Measurements from ENCODE around the gene TRIO.
A peak's percentile ranks its signal among the peaks of the same experiment; 100 is the strongest.

Gene TRIO

DNA sequence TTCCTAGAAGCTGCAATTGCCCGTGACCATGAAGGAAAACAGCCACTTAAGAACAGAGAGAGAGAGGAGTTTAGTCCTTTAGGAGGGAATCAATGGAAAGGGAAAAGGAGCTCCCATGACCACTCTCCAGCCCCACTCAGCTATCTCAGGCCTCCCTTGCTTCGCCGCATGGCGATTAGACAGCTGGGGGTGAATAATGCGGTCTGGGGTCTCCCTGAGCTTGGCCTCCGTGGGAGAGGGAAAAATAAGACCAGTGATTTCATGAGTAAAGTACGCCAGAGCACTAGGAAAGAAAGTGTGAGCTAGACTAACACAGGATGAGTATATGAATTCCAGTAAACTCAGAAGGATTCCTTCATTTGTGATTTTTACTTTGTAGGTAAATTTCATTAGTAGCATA is 180.3 kb downstream of the TRIO start:
- Mint-ChIP-seq H3K36me3 (ENCODE audit: low read depth) (no peaks in the 10 kb centered on the region), H3K27me3 (ENCODE audit: low read depth) (peaks cover 4% of the 10 kb centered on the region), H3K27ac (no peak overlapping the region), H3K4me3 (no peak overlapping the region), H3K9me3 (no peaks in the 10 kb centered on the region), H3K4me1 (ENCODE audit: low read depth) (no peaks in the 10 kb centered on the region)
- DNase-seq (ENCODE audit: low spot score), result no peak

DNA sequence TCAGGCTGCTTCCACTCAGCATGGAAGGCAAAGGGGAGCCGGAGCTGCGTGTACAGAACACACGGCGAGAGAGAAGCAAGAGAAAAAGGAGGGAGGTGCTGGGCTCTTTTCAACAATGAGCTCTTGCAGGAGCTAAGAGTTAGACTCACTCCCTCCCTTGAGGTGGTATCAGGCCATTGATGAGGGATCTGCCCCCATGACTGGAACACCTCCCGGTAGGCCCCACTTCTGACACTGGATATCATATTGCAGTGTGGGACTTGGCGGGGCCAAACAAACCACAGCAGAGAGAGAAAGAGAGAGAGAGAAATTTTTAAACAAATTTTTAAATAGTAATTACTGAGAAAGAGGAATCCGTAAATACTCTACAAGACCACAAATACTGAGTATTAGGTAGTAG is 182.2 kb downstream of the TRIO start:
- H3K4me1 Mint-ChIP-seq (ENCODE audit: low read depth), result no peaks in the 10 kb centered on the region
- H3K27me3 Mint-ChIP-seq (ENCODE audit: low read depth), result peaks cover 11% of the 10 kb centered on the region
- no peak overlapping the region for H3K27ac Mint-ChIP-seq
- H3K4me3 Mint-ChIP-seq, result no peak overlapping the region
- H3K9me3 Mint-ChIP-seq, result no peaks in the 10 kb centered on the region
- DNase-seq (ENCODE audit: low spot score), result no peak
- H3K36me3 Mint-ChIP-seq (ENCODE audit: low read depth), result no peaks in the 10 kb centered on the region

DNA sequence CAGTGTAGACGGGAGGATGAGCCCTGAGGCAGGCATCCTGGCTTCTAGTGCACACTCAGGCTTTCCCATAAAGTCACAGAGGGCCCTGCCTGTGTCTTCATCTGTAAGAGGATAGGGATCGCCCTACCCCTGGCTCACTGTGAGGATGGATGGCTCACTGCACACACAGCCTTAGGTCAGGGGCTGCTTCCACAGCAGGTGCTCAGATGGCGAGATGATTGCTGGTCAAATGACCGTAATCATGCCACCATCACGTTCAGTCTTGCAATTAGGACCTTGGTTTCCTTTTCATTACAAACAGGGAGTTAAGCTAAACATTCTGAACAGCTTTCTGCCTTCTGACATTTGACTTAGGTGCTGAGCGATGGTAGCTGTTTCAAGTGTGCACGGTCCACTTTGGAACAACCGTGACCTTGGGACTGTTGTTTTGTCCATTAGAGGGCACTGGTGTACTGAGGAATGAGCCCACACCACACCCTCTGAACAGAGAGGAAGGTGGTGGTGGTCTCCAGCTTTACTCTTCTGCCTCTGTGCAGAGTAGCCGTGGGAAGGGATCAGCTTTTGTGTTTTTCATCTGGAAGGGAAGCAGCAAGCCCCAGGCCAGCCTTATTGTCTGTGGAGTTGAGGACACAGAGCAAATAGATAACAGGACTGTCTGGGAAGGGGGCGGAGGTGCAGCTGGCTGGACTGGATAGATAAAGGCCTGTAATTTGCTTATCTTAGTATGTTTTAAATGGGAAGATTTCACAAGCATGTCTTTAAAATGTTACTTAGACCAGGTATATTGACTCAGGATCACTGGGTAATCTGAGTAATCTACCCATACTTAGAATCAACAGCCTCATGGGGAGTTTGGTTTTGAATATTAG is 183.1 kb downstream of the TRIO start:
- no peaks in the 10 kb centered on the region for H3K9me3 Mint-ChIP-seq
- DNase-seq (ENCODE audit: low spot score), result no peak
- peaks cover 16% of the 10 kb centered on the region for H3K27me3 Mint-ChIP-seq (ENCODE audit: low read depth)
- H3K4me1 Mint-ChIP-seq (ENCODE audit: low read depth), result peaks cover 4% of the 10 kb centered on the region
- no peak overlapping the region for H3K4me3 Mint-ChIP-seq
- H3K27ac Mint-ChIP-seq, result no peak overlapping the region
- no peaks in the 10 kb centered on the region for H3K36me3 Mint-ChIP-seq (ENCODE audit: low read depth)

DNA sequence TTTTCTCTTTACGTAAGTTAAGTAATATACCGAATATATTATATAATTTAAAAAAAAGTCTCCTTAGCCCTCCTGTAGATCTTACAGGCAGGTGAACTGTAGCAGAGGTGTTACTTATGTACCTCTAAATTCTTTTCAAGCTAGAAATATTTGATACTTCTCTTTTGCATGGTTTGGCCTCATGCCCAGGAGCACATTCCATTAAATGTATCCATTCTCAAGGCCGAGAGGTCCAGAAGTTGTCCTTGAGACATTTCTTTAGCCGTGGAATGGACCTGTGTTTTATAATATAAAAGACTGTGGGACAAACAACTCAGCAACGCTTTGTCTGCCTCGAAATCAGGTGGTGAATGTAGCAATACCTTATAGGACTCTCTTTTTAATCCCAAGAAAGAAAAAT is 184.5 kb downstream of the TRIO start:
- Mint-ChIP-seq H3K9me3 (no peaks in the 10 kb centered on the region), H3K4me3 (no peak overlapping the region), H3K27ac (no peak overlapping the region), H3K36me3 (ENCODE audit: low read depth) (no peaks in the 10 kb centered on the region), H3K4me1 (ENCODE audit: low read depth) (peaks cover 11% of the 10 kb centered on the region), H3K27me3 (ENCODE audit: low read depth) (peaks cover 19% of the 10 kb centered on the region)
- DNase-seq (ENCODE audit: low spot score), result no peak

DNA sequence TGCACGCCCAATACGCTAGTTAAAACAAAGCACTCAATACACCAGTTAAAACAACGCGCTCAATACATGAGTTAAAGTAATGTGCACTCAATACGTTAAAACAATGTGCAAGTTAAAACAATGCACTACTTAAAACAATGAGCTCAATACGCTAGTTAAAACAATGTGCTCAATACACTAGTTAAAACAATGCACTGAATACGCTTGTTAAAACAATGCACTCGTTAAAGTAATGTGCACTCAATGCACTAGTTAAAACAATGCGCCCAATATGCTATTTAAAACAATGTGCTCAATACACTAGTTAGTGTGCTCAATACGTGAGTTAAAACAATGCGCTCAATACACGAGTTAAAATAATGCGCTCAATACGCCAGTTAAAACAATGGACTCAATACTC is 185.0 kb downstream of the TRIO start:
- peaks cover 19% of the 10 kb centered on the region for H3K27me3 Mint-ChIP-seq (ENCODE audit: low read depth)
- no peaks in the 10 kb centered on the region for H3K36me3 Mint-ChIP-seq (ENCODE audit: low read depth)
- H3K4me1 Mint-ChIP-seq (ENCODE audit: low read depth), result peaks cover 11% of the 10 kb centered on the region

DNA sequence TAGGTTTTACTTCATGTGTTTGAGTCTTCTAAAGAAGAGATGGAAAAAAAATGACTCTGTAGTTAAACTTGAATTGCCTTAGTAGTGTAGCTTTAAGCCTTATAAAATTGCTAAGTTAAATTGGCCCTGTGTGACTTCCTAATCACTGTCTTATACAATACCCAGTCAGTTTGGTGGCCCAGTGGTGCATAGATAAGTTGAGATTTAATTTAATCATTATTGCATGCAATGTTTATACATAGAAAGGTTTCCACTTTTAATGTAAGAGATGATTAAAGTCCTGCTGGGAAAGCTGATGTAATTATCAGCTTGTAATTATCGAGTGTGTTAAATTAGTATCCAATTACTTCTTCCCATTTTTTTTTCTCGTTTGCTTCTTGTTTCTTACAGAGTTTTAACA is 187.1 kb downstream of the TRIO start:
- Mint-ChIP-seq H3K27me3 (ENCODE audit: low read depth) (peaks cover 17% of the 10 kb centered on the region), H3K36me3 (ENCODE audit: low read depth) (no peaks in the 10 kb centered on the region), H3K9me3 (no peaks in the 10 kb centered on the region), H3K27ac (no peak overlapping the region), H3K4me3 (no peak overlapping the region), H3K4me1 (ENCODE audit: low read depth) (peaks cover 11% of the 10 kb centered on the region)
- DNase-seq (ENCODE audit: low spot score), result no peak

More for the DNA sequence above, 185.0 kb downstream of the TRIO start:
- Mint-ChIP-seq H3K4me3 (no peak overlapping the region), H3K27ac (no peak overlapping the region), H3K9me3 (no peaks in the 10 kb centered on the region)
- no peak for DNase-seq (ENCODE audit: low spot score)

DNA sequence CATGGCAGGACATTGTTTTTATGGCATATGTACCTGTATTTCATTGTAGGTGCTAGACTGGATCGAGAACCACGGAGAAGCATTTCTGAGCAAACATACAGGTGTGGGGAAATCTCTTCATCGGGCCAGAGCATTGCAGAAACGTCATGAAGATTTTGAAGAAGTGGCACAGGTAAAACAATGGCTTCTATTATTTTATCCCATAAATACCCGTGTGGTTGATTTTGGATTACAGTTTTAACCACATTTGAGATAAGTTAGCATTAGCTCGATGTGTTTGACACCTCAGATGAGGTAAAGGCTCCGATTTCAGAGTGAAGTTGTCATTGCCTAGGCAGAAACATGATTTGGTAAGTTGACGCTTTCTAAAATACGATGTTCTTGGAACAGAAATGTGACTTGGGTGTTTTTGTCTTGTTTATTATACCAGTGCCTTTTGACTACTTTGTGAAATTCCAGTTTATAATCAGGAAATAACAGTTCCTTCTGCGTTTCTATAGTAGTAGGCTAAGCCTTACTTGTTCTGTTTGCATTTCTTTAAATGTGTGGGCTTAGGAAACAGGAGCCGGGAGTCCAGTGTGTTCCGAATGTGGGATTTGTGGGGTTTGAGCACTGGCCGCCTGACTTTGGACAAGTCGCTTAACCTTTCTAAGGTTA is 187.7 kb downstream of the TRIO start:
- Mint-ChIP-seq H3K9me3 (no peaks in the 10 kb centered on the region), H3K4me1 (ENCODE audit: low read depth) (peaks cover 11% of the 10 kb centered on the region), H3K27ac (no peak overlapping the region), H3K27me3 (ENCODE audit: low read depth) (peaks cover 17% of the 10 kb centered on the region), H3K4me3 (peak overlapping the region; percentile 10), H3K36me3 (ENCODE audit: low read depth) (no peaks in the 10 kb centered on the region)
- DNase-seq (ENCODE audit: low spot score), result no peak

DNA sequence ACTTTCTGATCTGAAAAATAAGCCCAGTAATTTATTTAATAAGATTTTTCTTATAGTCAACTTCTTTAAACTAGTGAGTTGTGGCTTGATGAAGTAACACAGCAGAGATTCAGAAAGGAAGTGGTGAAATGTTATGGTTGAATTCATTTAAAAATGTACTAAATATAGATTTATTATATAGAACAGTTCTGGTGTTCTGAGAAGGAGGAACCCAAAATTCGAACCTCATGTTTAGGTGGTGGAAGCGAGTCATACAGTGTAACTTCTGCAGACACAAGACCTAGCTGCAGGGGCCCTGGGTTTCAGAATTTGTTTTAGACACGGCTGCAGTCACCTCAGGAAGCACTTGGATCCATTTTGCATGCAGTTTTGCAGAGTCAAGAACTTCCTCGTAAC is 188.2 kb downstream of the TRIO start:
- Mint-ChIP-seq H3K27ac (no peak overlapping the region), H3K9me3 (no peaks in the 10 kb centered on the region), H3K27me3 (ENCODE audit: low read depth) (peaks cover 17% of the 10 kb centered on the region), H3K36me3 (ENCODE audit: low read depth) (no peaks in the 10 kb centered on the region), H3K4me3 (no peak overlapping the region), H3K4me1 (ENCODE audit: low read depth) (peaks cover 11% of the 10 kb centered on the region)
- no peak for DNase-seq (ENCODE audit: low spot score)

DNA sequence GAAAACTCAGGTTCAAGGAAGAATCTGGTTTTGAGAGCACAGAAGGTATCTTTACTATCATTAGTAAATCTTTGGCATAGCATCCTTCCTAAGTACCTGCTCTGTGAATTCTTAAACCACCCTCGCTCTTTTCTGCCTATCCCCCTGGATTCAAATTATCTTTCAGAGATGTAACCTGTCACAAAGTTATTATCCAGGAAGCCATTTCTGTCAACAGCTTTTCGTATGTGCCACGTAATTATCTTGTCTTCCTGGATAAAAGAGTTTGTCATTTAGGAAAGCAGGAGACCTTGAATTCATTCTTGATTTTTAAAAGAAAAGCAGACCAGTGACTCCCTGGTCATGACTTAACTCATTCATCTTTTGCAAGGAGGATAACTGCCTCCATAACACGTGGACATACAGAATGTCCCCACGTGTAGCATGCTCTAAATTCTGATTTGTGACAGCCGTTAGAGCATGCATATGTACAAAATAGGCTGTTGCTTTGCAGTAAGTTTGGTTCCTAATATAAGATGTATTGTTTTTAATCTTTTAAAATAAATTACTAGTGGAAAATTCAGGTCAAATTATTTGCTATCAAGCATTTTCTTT is 189.0 kb downstream of the TRIO start:
- Mint-ChIP-seq H3K4me3 (no peak overlapping the region), H3K27me3 (ENCODE audit: low read depth) (peaks cover 17% of the 10 kb centered on the region), H3K9me3 (no peaks in the 10 kb centered on the region), H3K4me1 (ENCODE audit: low read depth) (peaks cover 11% of the 10 kb centered on the region), H3K36me3 (ENCODE audit: low read depth) (no peaks in the 10 kb centered on the region), H3K27ac (no peak overlapping the region)
- no peak for DNase-seq (ENCODE audit: low spot score)

DNA sequence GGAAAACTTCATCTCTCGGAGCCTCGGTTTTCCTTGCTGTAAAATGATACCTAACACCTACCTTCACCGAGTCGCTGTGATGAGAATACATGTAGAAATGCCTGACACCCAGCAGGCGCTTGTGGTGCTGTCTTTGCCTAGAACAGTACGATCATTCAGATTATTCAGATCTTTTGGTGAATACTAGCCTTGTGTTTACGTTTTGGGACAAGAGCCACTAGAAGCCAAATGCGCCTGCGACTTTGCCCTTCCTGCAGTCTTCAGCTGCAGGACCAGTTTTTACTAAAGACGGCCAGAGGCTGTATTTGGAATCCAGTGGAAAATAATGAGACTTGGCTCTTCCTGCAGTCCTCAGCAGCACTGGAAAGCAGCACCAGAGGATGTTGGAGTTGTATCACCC is 189.6 kb downstream of the TRIO start:
- Mint-ChIP-seq H3K27ac (no peak overlapping the region), H3K27me3 (ENCODE audit: low read depth) (peaks cover 17% of the 10 kb centered on the region), H3K4me1 (ENCODE audit: low read depth) (peaks cover 11% of the 10 kb centered on the region)

DNA sequence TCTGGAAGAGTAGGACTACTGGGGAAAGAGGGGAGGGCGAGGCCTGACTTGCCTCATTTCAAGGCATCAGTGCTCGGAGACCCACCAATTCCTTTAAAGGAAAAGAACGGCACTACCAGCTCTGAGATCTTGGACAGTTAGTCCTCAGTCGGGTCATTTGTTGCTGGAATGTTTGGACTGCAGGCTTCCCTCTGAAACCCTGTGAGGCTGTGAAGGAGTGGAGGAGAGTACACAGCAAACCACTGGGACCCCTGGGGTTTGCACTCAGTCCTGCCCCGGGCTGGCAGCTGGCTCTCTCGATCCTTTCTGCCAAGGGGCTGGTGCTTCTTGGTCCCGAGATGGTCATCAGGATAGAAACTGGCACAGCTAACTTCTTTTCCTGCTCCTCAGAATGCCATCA is 194.5 kb downstream of the TRIO start:
- Mint-ChIP-seq H3K27ac (no peak overlapping the region), H3K4me1 (ENCODE audit: low read depth) (no peaks in the 10 kb centered on the region), H3K4me3 (no peak overlapping the region), H3K27me3 (ENCODE audit: low read depth) (no peaks in the 10 kb centered on the region), H3K9me3 (no peaks in the 10 kb centered on the region), H3K36me3 (ENCODE audit: low read depth) (no peaks in the 10 kb centered on the region)
- DNase-seq (ENCODE audit: low spot score), result no peak

More for the DNA sequence above, 189.6 kb downstream of the TRIO start:
- DNase-seq (ENCODE audit: low spot score), result no peak
- Mint-ChIP-seq H3K36me3 (ENCODE audit: low read depth) (no peaks in the 10 kb centered on the region), H3K4me3 (no peak overlapping the region), H3K9me3 (no peaks in the 10 kb centered on the region)

DNA sequence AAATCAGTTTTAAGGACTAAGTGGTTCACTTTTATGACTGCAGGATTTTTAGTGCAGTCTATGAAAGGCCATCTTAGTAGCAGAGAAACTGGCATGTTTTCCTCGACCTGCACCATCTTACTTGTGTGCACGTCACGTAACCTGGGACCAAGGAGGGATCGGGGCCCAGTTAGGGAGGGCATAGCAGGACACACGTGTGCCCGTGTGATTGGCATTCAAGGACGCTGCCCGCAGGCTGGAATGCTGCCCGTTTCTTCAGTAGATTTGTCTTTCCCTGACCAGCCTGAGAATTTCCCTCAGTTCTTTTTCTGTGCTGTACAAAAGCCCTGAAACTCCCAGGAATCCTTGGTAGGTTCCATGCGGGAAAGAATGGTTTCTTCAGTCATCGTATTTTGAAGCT is 196.3 kb downstream of the TRIO start:
- no peak for DNase-seq (ENCODE audit: low spot score)
- no peaks in the 10 kb centered on the region for H3K9me3 Mint-ChIP-seq
- no peak overlapping the region for H3K27ac Mint-ChIP-seq
- no peaks in the 10 kb centered on the region for H3K36me3 Mint-ChIP-seq (ENCODE audit: low read depth)
- no peaks in the 10 kb centered on the region for H3K27me3 Mint-ChIP-seq (ENCODE audit: low read depth)
- H3K4me1 Mint-ChIP-seq (ENCODE audit: low read depth), result no peaks in the 10 kb centered on the region
- no peak overlapping the region for H3K4me3 Mint-ChIP-seq

DNA sequence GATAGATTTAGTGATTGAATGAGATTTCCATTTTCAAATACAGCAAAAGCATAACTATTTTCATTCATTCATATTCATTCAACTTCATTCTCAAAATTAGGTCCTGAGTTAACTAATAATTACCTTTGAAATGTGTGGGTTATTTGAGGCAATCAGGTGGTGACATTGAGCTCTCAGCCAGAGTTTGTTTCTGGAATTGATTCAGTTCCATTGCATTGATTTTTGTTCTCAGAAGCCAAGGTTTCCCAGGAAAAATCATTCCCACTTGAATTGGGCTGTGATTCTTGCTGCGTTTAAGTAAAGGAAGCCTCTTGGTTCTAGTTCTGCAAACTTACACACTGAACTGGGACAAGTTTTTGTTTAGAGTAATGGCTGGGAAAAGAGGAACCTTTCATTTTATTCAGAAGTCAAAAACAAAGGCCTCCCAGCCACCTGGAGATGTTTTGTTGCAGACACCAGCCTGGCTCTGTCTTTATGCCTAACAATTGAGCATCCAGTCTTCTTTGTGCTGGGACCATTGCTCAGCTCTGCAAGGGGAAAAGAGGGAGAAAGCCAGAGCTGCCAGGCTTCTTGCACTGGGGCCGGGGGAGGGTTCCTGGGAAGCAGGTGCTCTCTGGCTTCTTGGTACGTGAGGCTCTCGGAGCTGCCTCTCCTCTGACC is 198.6 kb downstream of the TRIO start:
- no peaks in the 10 kb centered on the region for H3K9me3 Mint-ChIP-seq
- no peaks in the 10 kb centered on the region for H3K36me3 Mint-ChIP-seq (ENCODE audit: low read depth)
- no peaks in the 10 kb centered on the region for H3K27me3 Mint-ChIP-seq (ENCODE audit: low read depth)
- H3K4me1 Mint-ChIP-seq (ENCODE audit: low read depth), result no peaks in the 10 kb centered on the region
- no peak overlapping the region for H3K4me3 Mint-ChIP-seq
- no peak for DNase-seq (ENCODE audit: low spot score)
- no peak overlapping the region for H3K27ac Mint-ChIP-seq

DNA sequence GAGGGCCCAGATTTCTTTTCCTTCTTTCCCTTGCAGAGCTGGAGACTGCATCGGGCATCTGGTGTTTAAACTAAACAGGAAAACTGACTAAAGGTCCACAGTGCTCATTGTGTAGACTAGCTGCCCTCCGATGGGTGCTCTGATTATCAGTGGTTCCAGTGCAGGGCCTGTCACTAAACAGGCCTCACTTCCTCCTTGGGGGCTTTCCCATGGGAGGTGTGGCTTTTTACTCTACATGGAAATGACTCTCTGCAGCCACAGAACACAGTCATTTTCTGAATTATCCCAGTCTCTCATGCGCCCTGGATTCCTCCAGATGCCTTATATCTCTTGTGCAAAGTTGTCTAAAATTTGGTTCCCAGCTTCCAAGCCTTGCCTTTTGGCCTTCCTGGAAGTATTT is 199.2 kb downstream of the TRIO start:
- H3K4me3 Mint-ChIP-seq, result no peak overlapping the region
- H3K27me3 Mint-ChIP-seq (ENCODE audit: low read depth), result no peaks in the 10 kb centered on the region
- no peaks in the 10 kb centered on the region for H3K4me1 Mint-ChIP-seq (ENCODE audit: low read depth)
- no peaks in the 10 kb centered on the region for H3K9me3 Mint-ChIP-seq
- no peaks in the 10 kb centered on the region for H3K36me3 Mint-ChIP-seq (ENCODE audit: low read depth)
- DNase-seq (ENCODE audit: low spot score), result no peak
- no peak overlapping the region for H3K27ac Mint-ChIP-seq

Data from T-helper 2 cell treated with Interferon-gamma antibody and Interleukin-4, amounts not matched to agents 5 μg/mL and 100 μg/mL, for 36 hours (primary cell).